Right ventricle myocardium superior (tissue), 1 donor: ENCODE data around the gene MMAA. TPM values are rescaled to one million over a fixed set of nuclear protein-coding genes. Genes with fewer than 3 reads are reported as not detected.
"Not testable (repeated sequence)": the region's sequence is repeated elsewhere in the genome, so short reads cannot be mapped to it uniquely, and the experiment has no call there.

ENCODE experiments used
- ATAC-seq: fragments of 200-7000 bp; cut with Tn5 transposase; one replicate; pipeline ENCODE4 v1.9.1; 2020; ENCODE audit warnings: mild to moderate bottlenecking; ENCODE audit not compliant: poor library complexity
- DNase-seq: peaks from one replicate; pipeline ENCODE4 v3.0.0-alpha.2; 2020
- intact Hi-C: fragments of 100-400 bp; cut with DNase I; formaldehyde crosslinking; loops from one replicate; pipeline ENCODE4 v1.11.2; 2022
- total RNA-seq: library from RNA; stranded (reverse); fragmentation: NEBNext Ultra II Directional; extraction: Animal tissue kit (Norgen Biotek cat#: 25700); gene quantifications from one replicate; pipeline ENCODE4 v1.2.1, GENCODE V29; 2021
- donor health status: DM: no; HTN: yes; CAD: no; lungs with severe emphysema.

MMAA gene
- total RNA-seq, 1 donor from 2014 or later, result 8.6 TPM

DNA sequence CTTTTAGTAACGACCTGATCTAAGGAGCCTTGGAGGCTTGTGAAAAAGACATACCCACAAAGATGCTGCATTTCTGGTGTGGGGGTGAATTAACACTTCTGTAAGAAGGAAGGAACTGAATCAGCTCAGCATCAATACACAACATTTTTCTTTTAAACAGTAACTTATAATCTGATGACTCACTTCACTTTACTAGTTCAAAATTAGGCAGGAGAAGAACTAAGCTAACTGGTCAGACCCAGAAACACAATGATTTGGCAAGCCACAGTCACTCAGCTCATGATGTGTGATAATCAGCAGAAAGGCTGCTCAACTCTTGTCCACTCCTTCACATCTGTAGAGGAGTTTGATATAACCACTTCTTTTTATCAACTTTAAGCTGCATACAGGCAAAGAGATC lies 4.6 kb downstream of the MMAA start:
- intact Hi-C loops, result no loop called here

GRCh38 chr4:145625677-145626622 lies 6.8 kb downstream of the MMAA start:
- DNase-seq (no peak), ATAC-seq (no peak)
- intact Hi-C loops, result no loop called here

More for the DNA sequence above, 4.6 kb downstream of the MMAA start:
- DNase-seq (no peak), ATAC-seq (no peak)

DNA sequence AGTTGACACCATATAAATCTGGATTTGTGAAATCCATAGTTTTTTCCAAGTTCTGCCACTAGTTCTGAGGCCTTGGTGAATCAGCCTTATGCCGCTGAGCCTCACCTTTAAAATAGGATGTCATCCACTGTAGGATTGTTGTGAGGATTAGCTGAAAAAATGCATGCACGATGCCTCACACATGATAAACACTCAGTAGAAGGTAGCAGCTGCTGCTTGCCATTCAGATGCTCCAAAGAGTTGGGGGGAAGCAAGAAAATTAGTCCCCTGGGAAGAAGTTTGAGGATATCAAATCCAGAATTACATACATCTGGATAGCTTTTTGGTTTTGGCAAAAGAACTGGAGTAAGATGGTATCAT lies 7.4 kb downstream of the MMAA start:
- ATAC-seq (no peak), DNase-seq (no peak)
- intact Hi-C loops, result no loop called here

- intact Hi-C loops, result no loop called here
- no peak for DNase-seq
- ATAC-seq, result no peak
Observed at GRCh38 chr4:145635117-145635516, 15.9 kb downstream of the MMAA start.

- DNase-seq (no peak), ATAC-seq (no peak)
- intact Hi-C loops, result no loop called here
Observed at GRCh38 chr4:145635630-145636029, 16.4 kb downstream of the MMAA start.

GRCh38 chr4:145639186-145639698 lies 20.1 kb downstream of the MMAA start:
- DNase-seq (no peak), ATAC-seq (no peak)
- intact Hi-C loops, result no loop called here

DNA sequence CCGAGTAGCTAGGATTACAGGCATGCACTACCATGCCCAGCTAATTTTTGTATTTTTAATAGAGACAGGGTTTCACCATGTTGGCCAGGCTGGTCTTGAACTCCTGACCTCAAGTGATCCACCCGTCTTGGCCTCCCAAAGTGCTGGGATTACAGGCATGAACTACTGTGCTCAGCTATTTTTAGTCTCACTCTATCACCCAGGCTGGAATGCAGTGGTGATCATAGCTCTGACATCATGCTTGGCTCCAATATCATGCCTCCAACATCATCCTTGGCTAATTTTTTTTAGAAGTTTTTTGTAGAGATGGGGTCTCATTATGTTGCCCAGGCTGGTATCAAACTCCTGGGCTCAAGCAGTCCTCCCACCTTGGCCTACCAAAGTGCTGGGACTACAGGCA lies 21.1 kb downstream of the MMAA start:
- intact Hi-C loops, DNase-seq: not testable (repeated sequence)
- ATAC-seq, result peak; percentile 68

GRCh38 chr4:145643295-145643694 lies 24.1 kb downstream of the MMAA start:
- DNase-seq, result no peak
- intact Hi-C loops, result no loop called here
- no peak for ATAC-seq

DNA sequence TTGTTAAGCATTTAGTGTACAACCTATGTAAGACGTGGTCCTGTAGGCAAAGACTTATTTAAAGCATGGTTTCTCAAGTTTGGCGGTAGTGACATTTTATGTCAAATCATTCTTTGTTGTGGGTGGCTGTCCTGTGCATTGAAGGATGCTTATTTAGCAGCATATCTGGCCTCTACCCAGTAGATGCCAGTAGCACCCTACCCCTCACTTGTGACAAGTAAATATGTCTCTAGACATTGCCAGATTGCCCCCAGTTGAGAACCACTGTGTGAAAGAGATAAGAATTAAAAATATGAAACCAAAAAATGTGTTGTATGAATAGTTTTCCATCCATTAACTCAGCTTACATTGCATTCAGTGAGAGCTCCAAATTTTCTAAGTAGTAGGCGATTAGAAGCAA lies 25.5 kb downstream of the MMAA start:
- ATAC-seq (no peak), DNase-seq (no peak)
- intact Hi-C loops, result no loop called here

- ATAC-seq (no peak), DNase-seq (no peak)
- intact Hi-C loops, result no loop called here
Observed at GRCh38 chr4:145656156-145656555, 37.0 kb downstream of the MMAA start.

DNA sequence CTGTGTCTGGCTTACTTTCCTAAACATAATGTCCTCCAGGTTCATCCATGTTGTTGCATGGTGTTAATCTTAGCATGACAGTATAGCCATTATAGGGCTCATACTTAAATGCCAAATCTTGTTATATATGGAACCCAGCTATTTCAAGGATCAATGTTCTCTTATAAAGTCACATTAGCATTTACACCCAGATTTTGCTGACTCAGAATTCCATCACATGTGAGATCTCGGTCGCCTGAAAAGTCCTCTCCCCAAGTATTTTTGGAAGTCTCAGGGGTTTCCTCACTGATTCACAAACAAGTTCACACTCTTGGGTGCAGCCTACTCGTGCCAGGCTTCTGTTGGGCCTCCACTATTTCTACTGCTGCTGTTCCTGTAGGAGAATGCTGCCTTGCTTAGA lies 40.9 kb downstream of the MMAA start:
- ATAC-seq (no peak), DNase-seq (no peak)
- intact Hi-C loops, result no loop called here

- no peak for DNase-seq
- peak; percentile 85 for ATAC-seq
- intact Hi-C loops, result no loop called here
Observed at GRCh38 chr4:145663194-145663593, 44.0 kb downstream of the MMAA start.

- ATAC-seq, result no peak
- no peak for DNase-seq
- intact Hi-C loops, result no loop called here
Observed at GRCh38 chr4:145665773-145666172, 46.6 kb downstream of the MMAA start.

GRCh38 chr4:145670422-145670821 lies 51.2 kb downstream of the MMAA start:
- DNase-seq, result no peak
- no peak for ATAC-seq
- intact Hi-C loops, result no loop called here

DNA sequence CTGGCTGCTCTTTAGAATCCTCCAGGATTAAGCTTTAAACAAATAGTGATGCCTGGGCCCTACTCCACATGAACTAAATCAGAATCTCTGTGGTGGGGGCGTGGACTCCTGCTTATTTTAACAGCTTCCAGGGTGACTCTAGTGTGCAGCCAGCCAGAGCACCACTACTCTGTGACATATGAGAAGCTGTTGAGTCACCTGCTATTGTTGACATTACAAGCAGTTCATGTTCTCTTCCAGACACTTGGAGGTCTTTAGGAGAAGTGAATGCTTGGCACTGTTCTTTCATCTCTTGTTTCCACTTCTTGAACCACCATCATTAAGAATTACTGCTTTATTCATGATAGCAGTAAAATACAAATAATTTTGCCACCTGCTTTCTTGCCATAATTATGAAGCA lies 60.3 kb downstream of the MMAA start:
- peak; percentile 89 for ATAC-seq
- intact Hi-C loops, result no loop called here

DNA sequence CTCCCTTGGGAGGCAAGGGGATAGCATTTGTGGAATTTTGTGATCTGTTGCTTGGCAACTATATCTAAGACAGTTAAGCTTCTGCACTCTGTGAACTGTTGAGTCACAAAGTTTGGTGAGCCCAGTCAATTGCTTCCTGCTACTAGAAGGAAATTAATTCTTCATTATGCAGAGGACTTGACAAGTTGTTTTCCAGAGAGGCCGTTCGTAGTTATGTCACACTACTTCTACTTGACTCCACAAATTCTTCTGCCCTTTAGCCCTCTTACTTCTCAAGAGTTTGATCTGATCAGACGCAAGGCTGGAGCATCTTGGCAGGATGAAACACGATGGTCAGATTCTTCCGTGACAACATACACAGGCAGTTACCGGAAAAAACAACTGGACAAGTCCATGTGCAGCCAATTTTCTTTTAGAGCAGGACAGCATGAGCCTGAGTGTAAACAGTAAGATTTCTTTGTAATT lies 60.8 kb downstream of the MMAA start, which contains the start of gene C4orf51:
TSS of gene C4orf51 (plus strand) at position 156 of the 465 bp plus-strand sequence. CDS start at position 214, 58 bp downstream.
- intact Hi-C loops, result no loop called here
- DNase-seq (no peak), ATAC-seq (peak; percentile 71)

More for the DNA sequence above, 60.3 kb downstream of the MMAA start:
- DNase-seq, result peak; percentile 46

GRCh38 chr4:145680902-145681301 lies 61.7 kb downstream of the MMAA start:
- ATAC-seq, result no peak
- DNase-seq, result no peak
- intact Hi-C loops, result no loop called here

GRCh38 chr4:145681518-145681917 lies 62.3 kb downstream of the MMAA start:
- DNase-seq (no peak), ATAC-seq (peak; percentile 82)
- intact Hi-C loops, result no loop called here

DNA sequence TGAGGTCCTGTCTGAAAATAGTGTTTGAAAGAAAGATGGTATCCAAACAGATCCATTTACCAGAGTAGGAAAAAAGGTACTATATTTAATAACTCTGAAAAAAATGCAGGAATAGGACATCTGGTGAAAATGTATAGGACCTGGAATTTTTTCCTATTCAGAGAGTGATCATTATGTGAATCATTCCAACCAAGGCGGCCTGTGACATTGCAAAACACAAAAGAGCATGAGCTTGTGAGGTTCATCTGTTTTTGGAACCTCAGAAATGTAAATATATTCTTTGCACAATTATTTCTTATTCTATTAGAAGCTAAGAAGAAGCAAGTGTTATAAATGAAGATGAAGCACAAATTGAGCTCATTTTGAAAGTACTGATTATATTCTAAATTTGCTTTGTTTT lies 62.8 kb downstream of the MMAA start:
- intact Hi-C loops, result no loop called here
- DNase-seq (no peak), ATAC-seq (no peak)

DNA sequence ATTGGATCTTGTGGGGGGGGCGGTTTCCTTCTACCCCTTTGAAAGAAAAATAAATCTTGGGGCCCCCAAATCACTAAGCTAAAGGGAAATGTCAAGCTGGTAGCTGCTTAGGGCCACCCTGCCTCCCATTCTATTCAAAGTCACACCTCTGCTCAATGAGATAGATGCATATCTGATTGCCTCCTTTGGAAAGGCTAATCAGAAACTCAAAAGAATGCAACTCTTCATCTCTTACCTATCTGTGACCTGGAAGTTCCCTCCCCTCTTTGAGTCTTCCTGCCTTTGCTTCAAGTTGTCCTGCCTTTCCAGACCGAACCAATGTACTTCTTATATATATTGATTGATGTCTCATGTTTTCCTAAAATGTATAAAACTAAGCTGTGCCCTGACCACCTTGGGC lies 67.8 kb downstream of the MMAA start:
- intact Hi-C loops, result no loop called here
- DNase-seq (no peak), ATAC-seq (no peak)
